ENCODE data around the gene CDC37.
"Not testable (repeated sequence)": the region's sequence is repeated elsewhere in the genome, so short reads cannot be mapped to it uniquely, and the experiment has no call there.

CDC37 gene

GRCh38 chr19:10392120-10392519 lies 11.2 kb downstream of the CDC37 start:
- no peak for TF ChIP-seq POLR2A (IDR thresholded peaks at IDR 0.05; ENCODE audit: extremely low read depth, insufficient read length)
- TF ChIP-seq CTCF (IDR thresholded peaks at IDR 0.05; ENCODE audit: low read depth, low read length) = no peak
- H3K4me3 ChIP-seq (ENCODE audit: low read depth, low read length) = no peak overlapping the region
- DNase-seq (ENCODE audit: low read depth) = no peak

GRCh38 chr19:10390652-10391286 lies 12.6 kb downstream of the CDC37 start:
- TF ChIP-seq POLR2A (IDR thresholded peaks at IDR 0.05; ENCODE audit: extremely low read depth, insufficient read length) (no peak), CTCF (IDR thresholded peaks at IDR 0.05; ENCODE audit: low read depth, low read length) (peak; percentile 100)
- peak; percentile 91 for DNase-seq (ENCODE audit: low read depth)
- H3K4me3 ChIP-seq (ENCODE audit: low read depth, low read length) = no peak overlapping the region

- DNase-seq (ENCODE audit: low read depth) = peak; percentile 76
- no peak overlapping the region for H3K4me3 ChIP-seq (ENCODE audit: low read depth, low read length)
- TF ChIP-seq MYC (IDR thresholded peaks at IDR 0.05; ENCODE audit: low read depth, low read length) (no peak), MAX (IDR thresholded peaks at IDR 0.05; ENCODE audit: low read depth, low read length) (no peak), CTCF (IDR thresholded peaks at IDR 0.05; ENCODE audit: low read depth, low read length) (peak; percentile 70), POLR2A (IDR thresholded peaks at IDR 0.05; ENCODE audit: extremely low read depth, insufficient read length) (no peak)
These were observed 13.5 kb downstream of the CDC37 start for GRCh38 chr19:10389863-10390262.

GRCh38 chr19:10388957-10389356 lies 14.4 kb downstream of the CDC37 start:
- no peak overlapping the region for H3K4me3 ChIP-seq (ENCODE audit: low read depth, low read length)
- TF ChIP-seq POLR2A (IDR thresholded peaks at IDR 0.05; ENCODE audit: extremely low read depth, insufficient read length) (peak; percentile 39), MAX (IDR thresholded peaks at IDR 0.05; ENCODE audit: low read depth, low read length) (peak; percentile 55), CTCF (IDR thresholded peaks at IDR 0.05; ENCODE audit: low read depth, low read length) (peak; percentile 100), MYC (IDR thresholded peaks at IDR 0.05; ENCODE audit: low read depth, low read length) (no peak)
- peak; percentile 93 for DNase-seq (ENCODE audit: low read depth)

GRCh38 chr19:10384580-10384979 lies 18.8 kb downstream of the CDC37 start:
- no peak for TF ChIP-seq POLR2A (IDR thresholded peaks at IDR 0.05; ENCODE audit: extremely low read depth, insufficient read length)
- TF ChIP-seq MAX (IDR thresholded peaks at IDR 0.05; ENCODE audit: low read depth, low read length) = no peak
- no peak for TF ChIP-seq CTCF (IDR thresholded peaks at IDR 0.05; ENCODE audit: low read depth, low read length)
- TF ChIP-seq MYC (IDR thresholded peaks at IDR 0.05; ENCODE audit: low read depth, low read length) = no peak
- no peak for DNase-seq (ENCODE audit: low read depth)
- no peak overlapping the region for H3K4me3 ChIP-seq (ENCODE audit: low read depth, low read length)

- DNase-seq (ENCODE audit: low read depth); H3K4me3 ChIP-seq (ENCODE audit: low read depth, low read length): not testable (repeated sequence)
These were observed 20.2 kb downstream of the CDC37 start for GRCh38 chr19:10383223-10383499.

Data from NB4 (cell line).